ENCODE data around the gene CTNNA1. TPM values are rescaled to one million over a fixed set of nuclear protein-coding genes. Genes with fewer than 3 reads are reported as not detected.
"Not testable (repeated sequence)": the region's sequence is repeated elsewhere in the genome, so short reads cannot be mapped to it uniquely, and the experiment has no call there.

The CTNNA1 gene
- total RNA-seq, 1 donor from 2014 or later, result 116 TPM

- ATAC-seq, result no peak
- no peak for DNase-seq (ENCODE audit: low spot score)
Measured at GRCh38 chr5:138883211-138883610, 130.0 kb downstream of the CTNNA1 start.

GRCh38 chr5:138884094-138884493, 130.9 kb downstream of the CTNNA1 start:
- DNase-seq (ENCODE audit: low spot score) (no peak), ATAC-seq (no peak)

GRCh38 chr5:138884554-138884953, 131.3 kb downstream of the CTNNA1 start:
- ATAC-seq, result no peak

GRCh38 chr5:138889994-138890393, 136.8 kb downstream of the CTNNA1 start:
- ATAC-seq, result no peak
- no peak for DNase-seq (ENCODE audit: low spot score)

More at GRCh38 chr5:138884554-138884953, 131.3 kb downstream of the CTNNA1 start:
- no peak for DNase-seq (ENCODE audit: low spot score)

- DNase-seq (ENCODE audit: low spot score) (no peak), ATAC-seq (no peak)
Measured at GRCh38 chr5:138890644-138891043, 137.4 kb downstream of the CTNNA1 start.

- ATAC-seq, result no peak
- no peak for DNase-seq (ENCODE audit: low spot score)
Measured at GRCh38 chr5:138895918-138896317, 142.7 kb downstream of the CTNNA1 start.

- no peak for DNase-seq (ENCODE audit: low spot score)
- ATAC-seq, result no peak
Measured at GRCh38 chr5:138898299-138898698, 145.1 kb downstream of the CTNNA1 start.

GRCh38 chr5:138898742-138899141, 145.5 kb downstream of the CTNNA1 start:
- ATAC-seq (no peak), DNase-seq (ENCODE audit: low spot score) (no peak)

- ATAC-seq (no peak), DNase-seq (ENCODE audit: low spot score) (no peak)
Measured at GRCh38 chr5:138900281-138900965, 147.2 kb downstream of the CTNNA1 start.

- ATAC-seq (no peak), DNase-seq (ENCODE audit: low spot score) (no peak)
Measured at GRCh38 chr5:138901716-138902115, 148.5 kb downstream of the CTNNA1 start.

GRCh38 chr5:138903130-138903775, 150.0 kb downstream of the CTNNA1 start:
- ATAC-seq (no peak), DNase-seq (ENCODE audit: low spot score) (no peak)

GRCh38 chr5:138905541-138905940, 152.3 kb downstream of the CTNNA1 start:
- ATAC-seq, result no peak
- no peak for DNase-seq (ENCODE audit: low spot score)

- ATAC-seq, result no peak
- DNase-seq (ENCODE audit: low spot score), result no peak
Measured at GRCh38 chr5:138909734-138910133, 156.5 kb downstream of the CTNNA1 start.

- ATAC-seq (no peak), DNase-seq (ENCODE audit: low spot score) (no peak)
Measured at GRCh38 chr5:138910546-138911185, 157.4 kb downstream of the CTNNA1 start.

GRCh38 chr5:138911441-138911840, 158.2 kb downstream of the CTNNA1 start:
- ATAC-seq (no peak), DNase-seq (ENCODE audit: low spot score) (no peak)

- no peak for DNase-seq (ENCODE audit: low spot score)
- ATAC-seq, result no peak
Measured at GRCh38 chr5:138912093-138912492, 158.9 kb downstream of the CTNNA1 start.

GRCh38 chr5:138913773-138914172, 160.5 kb downstream of the CTNNA1 start:
- DNase-seq (ENCODE audit: low spot score), result no peak

GRCh38 chr5:138914338-138914737, 161.1 kb downstream of the CTNNA1 start:
- no peak for DNase-seq (ENCODE audit: low spot score)
- no peak for ATAC-seq

More at GRCh38 chr5:138913773-138914172, 160.5 kb downstream of the CTNNA1 start:
- no peak for ATAC-seq

- no peak for ATAC-seq
Measured at GRCh38 chr5:138918686-138919085, 165.5 kb downstream of the CTNNA1 start.

GRCh38 chr5:138920181-138920580, 167.0 kb downstream of the CTNNA1 start:
- no peak for ATAC-seq
- DNase-seq (ENCODE audit: low spot score), result no peak

More at GRCh38 chr5:138918686-138919085, 165.5 kb downstream of the CTNNA1 start:
- DNase-seq (ENCODE audit: low spot score), result no peak

GRCh38 chr5:138921362-138921761, 168.1 kb downstream of the CTNNA1 start:
- not testable (repeated sequence) for ATAC-seq; DNase-seq (ENCODE audit: low spot score)

- DNase-seq (ENCODE audit: low spot score), result no peak
Measured at GRCh38 chr5:138922494-138922893, 169.3 kb downstream of the CTNNA1 start.

More at GRCh38 chr5:138922494-138922893, 169.3 kb downstream of the CTNNA1 start:
- ATAC-seq, result no peak
